ENCODE results near the gene NECTIN1. TPM values are rescaled to one million over a fixed set of nuclear protein-coding genes. Genes with fewer than 3 reads are reported as not detected.
A peak's percentile ranks its signal among the peaks of the same experiment; 100 is the strongest.

The NECTIN1 gene
- polyA plus RNA-seq, 1 donor from 2014 or later = 0.11 TPM

GRCh38 chr11:119729581-119729927 lies 554 bp upstream of the NECTIN1 start:
- Mint-ChIP-seq H3K9me3 (peaks cover 0 to 7% (median 0%) of the 10 kb centered on the region in 3 donors), H3K4me1 (peaks cover 18 to 24% (median 18%) of the 10 kb centered on the region in 3 donors), H3K4me3 (peak overlapping the region; percentile 79 to 93 (median 90))

GRCh38 chr11:119728211-119728626 lies 781 bp downstream of the NECTIN1 start:
- Mint-ChIP-seq H3K27me3 (peaks cover 27% of the 10 kb centered on the region), H3K27ac (peak overlapping the region in 2 of 3 donors; percentile 10 to 46), H3K9me3 (peaks cover 0 to 7% (median 0%) of the 10 kb centered on the region in 3 donors), H3K4me3 (peak overlapping the region; percentile 80 to 98 (median 94)), H3K4me1 (peaks cover 18 to 25% (median 18%) of the 10 kb centered on the region in 3 donors), H3K36me3 (peaks cover 3% of the 10 kb centered on the region)

More at GRCh38 chr11:119729581-119729927, 554 bp upstream of the NECTIN1 start:
- peak overlapping the region in 2 of 3 donors; percentile 35 to 54 for H3K27ac Mint-ChIP-seq
- peaks cover 32% of the 10 kb centered on the region for H3K27me3 Mint-ChIP-seq
- peaks cover 1% of the 10 kb centered on the region for H3K36me3 Mint-ChIP-seq

GRCh38 chr11:119727523-119728151 lies 1.4 kb downstream of the NECTIN1 start:
- Mint-ChIP-seq H3K36me3 (peaks cover 3% of the 10 kb centered on the region), H3K4me1 (peaks cover 18 to 25% (median 18%) of the 10 kb centered on the region in 3 donors), H3K4me3 (peak overlapping the region; percentile 80 to 98 (median 94)), H3K27ac (peak overlapping the region in 2 of 3 donors; percentile 10 to 46), H3K27me3 (peaks cover 26% of the 10 kb centered on the region), H3K9me3 (peaks cover 0 to 7% (median 0%) of the 10 kb centered on the region in 3 donors)

- Mint-ChIP-seq H3K36me3 (peaks cover 3% of the 10 kb centered on the region), H3K4me1 (peaks cover 18 to 26% (median 18%) of the 10 kb centered on the region in 3 donors), H3K4me3 (peak overlapping the region; percentile 50 to 92 (median 66)), H3K9me3 (peaks cover 0 to 7% (median 0%) of the 10 kb centered on the region in 3 donors), H3K27ac (peak overlapping the region in 1 of 3 donors; percentile 7), H3K27me3 (peaks cover 25% of the 10 kb centered on the region)
Observed at GRCh38 chr11:119726585-119727522, 2.1 kb downstream of the NECTIN1 start.

- H3K27me3 Mint-ChIP-seq = peaks cover 25% of the 10 kb centered on the region
- H3K4me1 Mint-ChIP-seq = peaks cover 18 to 26% (median 18%) of the 10 kb centered on the region in 3 donors
- H3K9me3 Mint-ChIP-seq = peaks cover 0 to 7% (median 0%) of the 10 kb centered on the region in 3 donors
- peak overlapping the region in 1 of 3 donors; percentile 7 for H3K27ac Mint-ChIP-seq
- H3K4me3 Mint-ChIP-seq = peak overlapping the region; percentile 34 to 92 (median 63)
- peaks cover 3% of the 10 kb centered on the region for H3K36me3 Mint-ChIP-seq
Observed at GRCh38 chr11:119726150-119726553, 2.8 kb downstream of the NECTIN1 start.

GRCh38 chr11:119724956-119725355 lies 4.0 kb downstream of the NECTIN1 start:
- Mint-ChIP-seq H3K4me3 (peak overlapping the region in 1 of 4 donors; percentile 21), H3K27ac (no peak overlapping the region), H3K36me3 (peaks cover 3% of the 10 kb centered on the region), H3K4me1 (peaks cover 13 to 22% (median 14%) of the 10 kb centered on the region in 3 donors), H3K9me3 (peaks cover 0 to 3% (median 0%) of the 10 kb centered on the region in 3 donors), H3K27me3 (peaks cover 18% of the 10 kb centered on the region)

- Mint-ChIP-seq H3K9me3 (peaks cover 0 to 3% (median 0%) of the 10 kb centered on the region in 3 donors), H3K36me3 (peaks cover 2% of the 10 kb centered on the region), H3K27me3 (peaks cover 15% of the 10 kb centered on the region), H3K27ac (no peak overlapping the region), H3K4me3 (no peak overlapping the region), H3K4me1 (peaks cover 12 to 22% (median 13%) of the 10 kb centered on the region in 3 donors)
Observed at GRCh38 chr11:119723952-119724325, 5.1 kb downstream of the NECTIN1 start.

GRCh38 chr11:119723243-119723951 lies 5.6 kb downstream of the NECTIN1 start:
- peaks cover 15% of the 10 kb centered on the region for H3K27me3 Mint-ChIP-seq
- H3K9me3 Mint-ChIP-seq = peaks cover 0 to 3% (median 0%) of the 10 kb centered on the region in 3 donors
- H3K4me3 Mint-ChIP-seq = no peak overlapping the region
- H3K27ac Mint-ChIP-seq = no peak overlapping the region
- peaks cover 12 to 22% (median 13%) of the 10 kb centered on the region in 3 donors for H3K4me1 Mint-ChIP-seq
- peaks cover 2% of the 10 kb centered on the region for H3K36me3 Mint-ChIP-seq

GRCh38 chr11:119722281-119722794 lies 6.7 kb downstream of the NECTIN1 start:
- H3K36me3 Mint-ChIP-seq = peaks cover 2% of the 10 kb centered on the region
- no peak overlapping the region for H3K27ac Mint-ChIP-seq

GRCh38 chr11:119721129-119722120 lies 7.6 kb downstream of the NECTIN1 start:
- Mint-ChIP-seq H3K36me3 (peaks cover 2% of the 10 kb centered on the region), H3K9me3 (no peaks in the 10 kb centered on the region), H3K27ac (no peak overlapping the region), H3K4me3 (no peak overlapping the region), H3K27me3 (peaks cover 6% of the 10 kb centered on the region), H3K4me1 (peaks cover 8 to 13% (median 13%) of the 10 kb centered on the region in 3 donors)

More at GRCh38 chr11:119722281-119722794, 6.7 kb downstream of the NECTIN1 start:
- Mint-ChIP-seq H3K4me3 (no peak overlapping the region), H3K4me1 (peaks cover 9 to 18% (median 13%) of the 10 kb centered on the region in 3 donors), H3K27me3 (peaks cover 15% of the 10 kb centered on the region), H3K9me3 (no peaks in the 10 kb centered on the region)

GRCh38 chr11:119720311-119720913 lies 8.6 kb downstream of the NECTIN1 start:
- H3K9me3 Mint-ChIP-seq = no peaks in the 10 kb centered on the region
- no peak overlapping the region for H3K4me3 Mint-ChIP-seq
- H3K27me3 Mint-ChIP-seq = peaks cover 2% of the 10 kb centered on the region
- H3K4me1 Mint-ChIP-seq = peaks cover 0 to 3% (median 3%) of the 10 kb centered on the region in 3 donors
- no peak overlapping the region for H3K27ac Mint-ChIP-seq
- H3K36me3 Mint-ChIP-seq = peaks cover 2% of the 10 kb centered on the region

GRCh38 chr11:119717839-119718534 lies 11.0 kb downstream of the NECTIN1 start:
- peaks cover 0 to 1% (median 0%) of the 10 kb centered on the region in 3 donors for H3K4me1 Mint-ChIP-seq
- no peaks in the 10 kb centered on the region for H3K9me3 Mint-ChIP-seq
- H3K36me3 Mint-ChIP-seq = peaks cover 1% of the 10 kb centered on the region
- no peak overlapping the region for H3K4me3 Mint-ChIP-seq
- peak overlapping the region in 1 of 3 donors; percentile 64 for H3K27ac Mint-ChIP-seq
- peaks cover 2% of the 10 kb centered on the region for H3K27me3 Mint-ChIP-seq
